Measurements from ENCODE around the gene NAA40. TPM values are rescaled to one million over a fixed set of nuclear protein-coding genes. Genes with fewer than 3 reads are reported as not detected.
A peak's percentile ranks its signal among the peaks of the same experiment; 100 is the strongest.

Gene NAA40
- total and polyA plus RNA-seq, 10 of the 15 experiments (the other 5 are each of a cell fraction or from before 2014, with no cell fraction given), result 4.8 to 31.6 (median 22.2) TPM

- TF ChIP-seq EZH2 (IDR thresholded peaks at IDR 0.05; ENCODE audit: borderline replicate concordance, control insufficient read depth, low read depth, low read length) (no peak), PKNOX1 (IDR thresholded peaks at IDR 0.05) (no peak)
Measured at GRCh38 chr11:63951779-63952536, 13.2 kb downstream of the NAA40 start (continued).

GRCh38 chr11:63952570-63952969 is 13.8 kb downstream of the NAA40 start:
- H3K79me2 ChIP-seq (ENCODE audit: control insufficient read depth, insufficient read depth, low read length), result peaks cover 2% of the 10 kb centered on the region; the same call in 1 of the 2 replicates
- 90% methylated on average over 4 of the region's 4 CpGs for WGBS (ENCODE audit: insufficient coverage, insufficient replicate concordance, low lambda C conversion rate, missing lambda C conversion rate)
- no peaks in the 10 kb centered on the region for H4K20me1 ChIP-seq (ENCODE audit: control insufficient read depth, insufficient read depth)
- peak overlapping the region; percentile 86 for H3K4me2 ChIP-seq (ENCODE audit: control insufficient read depth, insufficient read depth)
- POLR2A ChIA-PET, result interaction anchor here (0.5 to 1.5 kb wide), 5 partner anchors 8 to 32 kb away, joined by 3 to 6 read pairs (median 5); no protein-coding TSS in a partner anchor
- RAD21 ChIA-PET (ENCODE audit: unreplicated experiment), result interaction anchor here (1.1 kb wide), 1 partner anchor 113 kb away, joined by 3 read pairs; no protein-coding TSS in a partner anchor
- H3K9ac ChIP-seq (ENCODE audit: control insufficient read depth, insufficient read depth, low read length), result peak overlapping the region; percentile 85
- in situ Hi-C loops (cut with MboI), result no loop called here
- SMC1A ChIA-PET (ENCODE audit: uncharacterized antibody, unreplicated experiment), result interaction anchor here (0.7 to 11.4 kb wide), 6 partner anchors 8 to 185 kb away, joined by 3 to 234 read pairs (median 4); partner anchors contain the start of gene MARK2
- peak overlapping the region; percentile 67 for H2AFZ ChIP-seq (ENCODE audit: control insufficient read depth, low read depth, low read length)
- ATAC-seq, result no peak; the same call in 2 of the 3 replicates
- no peaks in the 10 kb centered on the region for H3K27me3 ChIP-seq (replicated peaks in 1 of 2; ENCODE audit: control insufficient read depth in 2 of 2, insufficient read depth in 2 of 2, low read length in 1 of 2)
- CTCF ChIA-PET, result interaction anchor here (0.9 to 12.7 kb wide), 6 partner anchors 10 to 1759 kb away, joined by 3 to 271 read pairs (median 4); partner anchors contain the start of genes MARK2 and NAA40
- peaks cover 23% of the 10 kb centered on the region for H3K4me1 ChIP-seq (ENCODE audit: control insufficient read depth, insufficient read depth, low read length)
- H3K27ac ChIP-seq (ENCODE audit: control insufficient read depth, insufficient read depth), result peak overlapping the region; percentile 88
- no peak for FAIRE-seq
- DNase-seq (ENCODE audit: low read depth, low spot score), result no peak
- H3K4me3 ChIP-seq, result 0 out of 2 replicates have a peak overlapping the region, but pooled peaks have one; percentile 17
- no peaks in the 10 kb centered on the region for H3K9me3 ChIP-seq (replicated peaks; ENCODE audit: control insufficient read depth, insufficient read depth, low read length)
- intact Hi-C loops (cut with micrococcal nuclease; ENCODE audit: unreplicated experiment), result loop anchor here (5.0 kb wide), 1 partner anchor 185 kb away; the partner anchor contains the start of gene ZFTA
- H3K36me3 ChIP-seq (ENCODE audit: control insufficient read depth in 2 of 2, insufficient read depth in 2 of 2, low read length in 1 of 2), result peaks cover 17 to 32% of the 10 kb centered on the region in 2 experiments
- BruUV-seq (replicated peaks), result no TSS peak
- TF ChIP-seq NKRF (conservative IDR thresholded peaks at IDR 0.05) (no peak), YY1 (IDR thresholded peaks at IDR 0.05; ENCODE audit: low read depth, low read length) (no peak), PML (IDR thresholded peaks at IDR 0.05; ENCODE audit: low read length) (no peak), SREBF1 (IDR thresholded peaks at IDR 0.05; ENCODE audit: low read length) (no peak), EZH2 (IDR thresholded peaks at IDR 0.05; ENCODE audit: borderline replicate concordance, control insufficient read depth, low read depth, low read length) (no peak), RELA (IDR thresholded peaks at IDR 0.05; ENCODE audit: borderline replicate concordance, partially characterized antibody) (no peak), PBX3 (IDR thresholded peaks at IDR 0.05; ENCODE audit: insufficient replicate concordance, low read depth, low read length) (no peak), STAT1 (conservative IDR thresholded peaks at IDR 0.05) (no peak), CEBPZ (IDR thresholded peaks at IDR 0.05; ENCODE audit: low read depth, low read length) (no peak), BMI1 (IDR thresholded peaks at IDR 0.05; ENCODE audit: borderline replicate concordance) (no peak), ZNF274 (IDR thresholded peaks at IDR 0.05; ENCODE audit: insufficient read depth, insufficient read length) (no peak), STAT3 (IDR thresholded peaks at IDR 0.05; ENCODE audit: low read depth, low read length) (no peak)

Measured in GM12878 (cell line).